Rectal smooth muscle tissue (tissue), 1 donor: ENCODE measurements around the gene LRP5.

Source experiments
- H3K27ac ChIP-seq: one replicate; pipeline ENCODE4 v1.7.0; 2013; ENCODE audit warnings: low read depth, low read length, inconsistent platforms
- H3K27me3 ChIP-seq: one replicate; pipeline ENCODE4 v1.7.0; 2013; ENCODE audit warnings: low read length; ENCODE audit not compliant: control insufficient read depth, insufficient read depth
- H3K36me3 ChIP-seq: one replicate; pipeline ENCODE4 v1.7.0; 2013; ENCODE audit warnings: low read length; ENCODE audit not compliant: control insufficient read depth, insufficient read depth
- H3K4me1 ChIP-seq: one replicate; pipeline ENCODE4 v1.7.0; 2013; ENCODE audit warnings: low read length; ENCODE audit not compliant: control insufficient read depth, insufficient read depth
- H3K4me3 ChIP-seq: one replicate; pipeline ENCODE4 v1.7.0; 2013; ENCODE audit warnings: low read length
- H3K9ac ChIP-seq: one replicate; pipeline ENCODE4 v1.7.0; 2013; ENCODE audit warnings: low read length

LRP5 gene

DNA sequence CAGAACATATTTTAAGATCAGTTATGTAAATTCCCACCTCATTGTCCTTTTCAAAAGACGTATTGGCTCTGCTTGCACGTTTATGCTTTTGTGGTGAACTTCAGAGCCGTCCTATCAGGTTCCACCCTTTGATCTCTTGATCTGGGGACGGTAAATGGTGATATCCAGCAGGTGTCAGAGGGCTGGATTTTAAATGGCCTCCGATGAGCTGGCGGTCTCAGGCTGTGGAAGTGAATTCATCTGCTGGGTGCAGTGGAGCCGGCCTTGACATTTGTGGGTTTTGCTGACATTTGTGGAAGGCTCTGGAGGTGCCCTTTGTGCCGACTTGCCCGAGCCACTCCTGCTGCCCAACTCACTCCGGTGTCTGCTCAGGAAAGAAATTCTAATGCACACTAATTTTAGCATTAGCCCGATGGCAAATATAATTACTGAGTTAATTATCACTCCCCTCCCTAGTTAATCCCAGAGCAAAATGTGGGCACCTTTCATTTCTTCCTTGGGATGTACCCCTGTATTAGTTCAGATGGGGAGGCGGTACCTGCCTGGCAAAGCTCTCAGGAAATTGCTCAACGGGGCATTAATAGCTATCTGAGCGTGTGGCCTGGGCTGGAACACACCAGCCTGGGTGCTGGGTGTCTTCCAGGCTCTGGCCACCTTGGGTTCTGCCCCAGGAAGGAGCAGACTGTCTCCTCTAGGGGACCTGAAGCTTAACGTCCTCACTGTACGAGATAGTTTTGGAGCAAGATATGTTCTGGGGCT lies 9.1 kb downstream of the LRP5 start:
- H3K9ac ChIP-seq = no peak overlapping the region
- no peak overlapping the region for H3K4me3 ChIP-seq
- H3K27ac ChIP-seq = no peak overlapping the region
- no peaks in the 10 kb centered on the region for H3K27me3 ChIP-seq
- H3K4me1 ChIP-seq = peaks cover 14% of the 10 kb centered on the region
- H3K36me3 ChIP-seq = no peaks in the 10 kb centered on the region

DNA sequence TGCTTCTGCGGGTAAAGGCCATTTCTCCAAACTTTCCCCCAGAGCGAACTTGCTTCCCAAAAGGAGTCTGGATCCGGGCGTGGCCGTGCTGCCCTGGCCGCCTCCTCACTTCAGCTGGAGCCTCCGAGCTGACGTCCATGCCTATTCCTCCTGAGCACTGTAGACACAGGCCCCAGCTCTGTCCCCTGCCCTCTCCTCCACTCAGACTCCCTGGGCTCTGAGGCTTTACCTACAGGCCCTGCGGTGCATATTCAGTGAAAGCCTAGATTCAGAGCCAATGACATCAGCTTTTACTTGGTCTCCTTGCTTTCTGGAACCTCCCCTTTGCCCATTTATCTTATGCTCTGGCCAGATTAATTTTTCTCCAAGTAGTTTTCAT lies 9.7 kb downstream of the LRP5 start:
- Histone ChIP-seq H3K27ac (no peak overlapping the region), H3K4me3 (no peak overlapping the region), H3K9ac (no peak overlapping the region), H3K4me1 (peaks cover 9% of the 10 kb centered on the region), H3K36me3 (no peaks in the 10 kb centered on the region), H3K27me3 (no peaks in the 10 kb centered on the region)

DNA sequence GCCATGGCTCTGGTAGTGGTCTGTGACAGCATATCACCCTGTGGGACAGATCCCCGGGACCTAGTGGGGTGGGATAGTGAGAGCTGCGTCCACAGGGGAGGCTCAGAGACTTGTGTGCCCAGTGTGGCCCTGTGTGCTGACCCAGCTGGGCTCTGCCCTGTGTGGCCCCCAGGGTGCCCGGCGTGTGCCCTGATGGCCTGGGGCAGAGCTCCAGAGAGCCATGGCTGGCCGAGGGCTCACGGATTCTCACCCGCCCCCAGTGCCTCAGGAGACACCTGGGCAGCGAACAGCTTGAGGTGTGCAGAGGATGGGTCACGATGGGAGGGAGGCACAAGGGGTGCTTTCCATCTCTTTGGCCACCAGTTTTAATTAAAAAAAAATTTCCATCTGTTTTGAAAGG lies 11.8 kb downstream of the LRP5 start:
- H3K27me3 ChIP-seq = no peaks in the 10 kb centered on the region
- H3K27ac ChIP-seq = no peak overlapping the region
- no peak overlapping the region for H3K4me3 ChIP-seq
- H3K9ac ChIP-seq = no peak overlapping the region
- H3K36me3 ChIP-seq = no peaks in the 10 kb centered on the region
- peaks cover 21% of the 10 kb centered on the region for H3K4me1 ChIP-seq

- H3K4me3 ChIP-seq = no peak overlapping the region
- H3K4me1 ChIP-seq = peaks cover 25% of the 10 kb centered on the region
- H3K27ac ChIP-seq = no peak overlapping the region
- H3K36me3 ChIP-seq = peaks cover 2% of the 10 kb centered on the region
- H3K27me3 ChIP-seq = no peaks in the 10 kb centered on the region
- no peak overlapping the region for H3K9ac ChIP-seq
These were observed 12.3 kb downstream of the LRP5 start for GRCh38 chr11:68324695-68325094.

- Histone ChIP-seq H3K9ac (no peak overlapping the region), H3K4me3 (no peak overlapping the region), H3K27ac (no peak overlapping the region), H3K4me1 (peaks cover 29% of the 10 kb centered on the region), H3K36me3 (peaks cover 4% of the 10 kb centered on the region), H3K27me3 (no peaks in the 10 kb centered on the region)
These were observed 13.0 kb downstream of the LRP5 start for GRCh38 chr11:68325183-68325906.

GRCh38 chr11:68325907-68326220 lies 13.5 kb downstream of the LRP5 start:
- Histone ChIP-seq H3K36me3 (peaks cover 4% of the 10 kb centered on the region), H3K9ac (no peak overlapping the region), H3K27ac (no peak overlapping the region), H3K4me1 (peaks cover 32% of the 10 kb centered on the region), H3K27me3 (no peaks in the 10 kb centered on the region), H3K4me3 (no peak overlapping the region)

DNA sequence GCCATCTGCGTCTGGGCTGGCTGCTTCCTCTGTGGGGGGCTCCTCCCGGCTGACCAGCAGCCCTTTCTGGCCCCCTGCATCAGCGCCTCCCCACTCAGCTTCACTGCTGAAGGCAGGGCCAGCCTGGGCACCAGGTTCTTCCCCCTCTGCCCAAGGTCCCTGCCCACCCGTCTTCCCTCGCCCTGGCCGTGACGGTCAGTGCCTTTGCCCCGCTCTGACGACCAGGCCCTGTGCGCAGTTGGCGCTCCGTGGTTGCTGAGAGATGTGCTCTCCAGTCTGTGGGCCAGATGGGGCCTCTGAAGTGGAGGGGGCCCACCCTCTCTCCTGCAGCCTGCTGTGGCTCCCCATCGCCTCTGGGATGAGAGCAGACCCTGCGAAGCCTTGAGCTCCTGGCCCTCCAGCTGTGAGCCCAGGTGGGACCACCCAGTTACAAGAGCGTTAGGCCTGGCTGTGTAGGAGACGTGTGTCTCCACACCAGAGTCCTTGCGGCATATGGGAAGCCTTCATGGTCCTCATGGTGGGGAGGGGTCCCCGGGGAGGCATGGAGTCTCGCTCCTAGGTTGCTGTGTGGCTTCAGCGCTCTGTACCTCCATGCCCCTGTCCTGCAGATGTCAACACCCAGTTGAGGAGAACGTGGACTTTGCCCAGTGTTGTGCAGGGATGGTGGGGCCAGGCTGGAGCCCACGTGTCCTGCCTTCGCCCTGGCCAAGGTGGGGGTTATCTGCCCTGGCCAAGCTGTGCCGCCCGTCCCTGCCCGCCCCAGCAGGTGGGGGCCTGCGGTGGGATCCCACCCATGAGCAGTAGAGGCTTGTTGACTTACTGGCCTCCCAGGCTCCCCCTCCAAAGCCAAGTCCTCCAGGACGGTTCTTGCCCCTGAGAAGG lies 14.2 kb downstream of the LRP5 start:
- Histone ChIP-seq H3K9ac (no peak overlapping the region), H3K27ac (no peak overlapping the region), H3K36me3 (peaks cover 4% of the 10 kb centered on the region), H3K4me1 (peaks cover 38% of the 10 kb centered on the region), H3K4me3 (no peak overlapping the region), H3K27me3 (no peaks in the 10 kb centered on the region)

- H3K27ac ChIP-seq = no peak overlapping the region
- H3K4me3 ChIP-seq = peak overlapping the region; percentile 18
- peaks cover 4% of the 10 kb centered on the region for H3K36me3 ChIP-seq
- peaks cover 34% of the 10 kb centered on the region for H3K4me1 ChIP-seq
- H3K27me3 ChIP-seq = no peaks in the 10 kb centered on the region
- H3K9ac ChIP-seq = no peak overlapping the region
These were observed 15.4 kb downstream of the LRP5 start for GRCh38 chr11:68327586-68328370.

GRCh38 chr11:68328374-68329091 lies 16.1 kb downstream of the LRP5 start:
- H3K36me3 ChIP-seq = peaks cover 4% of the 10 kb centered on the region
- peaks cover 34% of the 10 kb centered on the region for H3K4me1 ChIP-seq
- no peaks in the 10 kb centered on the region for H3K27me3 ChIP-seq
- H3K4me3 ChIP-seq = peak overlapping the region; percentile 14
- H3K9ac ChIP-seq = no peak overlapping the region
- H3K27ac ChIP-seq = no peak overlapping the region

DNA sequence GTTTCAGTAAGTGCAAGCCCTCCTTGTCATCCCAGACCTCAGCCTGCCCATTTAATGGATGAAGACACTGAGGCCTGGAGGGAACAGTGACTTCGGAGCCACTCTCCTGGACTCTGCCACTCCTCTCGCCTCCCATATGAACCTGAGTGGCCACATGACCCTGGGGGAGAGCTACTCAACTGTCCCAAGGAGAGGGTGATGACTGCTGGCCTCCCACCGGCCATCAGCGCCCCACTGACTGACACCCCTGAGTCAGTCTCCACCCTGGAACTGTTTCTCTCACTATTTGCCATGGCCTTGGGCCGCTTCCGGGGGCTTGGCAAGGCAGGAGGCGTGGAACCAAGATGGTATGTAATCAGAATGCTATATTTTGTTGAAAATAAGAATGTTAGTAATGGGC lies 17.1 kb downstream of the LRP5 start:
- Histone ChIP-seq H3K9ac (no peak overlapping the region), H3K27ac (no peak overlapping the region), H3K4me1 (peaks cover 34% of the 10 kb centered on the region), H3K4me3 (no peak overlapping the region), H3K27me3 (no peaks in the 10 kb centered on the region), H3K36me3 (peaks cover 4% of the 10 kb centered on the region)

GRCh38 chr11:68329978-68330699 lies 17.7 kb downstream of the LRP5 start:
- Histone ChIP-seq H3K27ac (no peak overlapping the region), H3K4me1 (peaks cover 33% of the 10 kb centered on the region), H3K36me3 (peaks cover 4% of the 10 kb centered on the region), H3K9ac (no peak overlapping the region), H3K27me3 (no peaks in the 10 kb centered on the region), H3K4me3 (peak overlapping the region; percentile 16)
